EH (cell line): ENCODE data around the gene LEMD1.
"Not testable (repeated sequence)": the region's sequence is repeated elsewhere in the genome, so short reads cannot be mapped to it uniquely, and the experiment has no call there.

ENCODE experiments used
- DNase-seq: peaks from one replicate; pipeline ENCODE4 v3.0.0-alpha.2; 2015; ENCODE audit warnings: low read depth

LEMD1 gene

GRCh38 chr1:205379056-205379455, 42.8 kb downstream of the LEMD1 start:
- no peak for DNase-seq

GRCh38 chr1:205377355-205377754, 44.5 kb downstream of the LEMD1 start:
- no peak for DNase-seq

- DNase-seq: peak; percentile 33
These were observed 45.1 kb downstream of the LEMD1 start for GRCh38 chr1:205376739-205377138.

GRCh38 chr1:205375835-205376545, 45.9 kb downstream of the LEMD1 start:
- DNase-seq: peak; percentile 70

GRCh38 chr1:205374210-205375078, 47.4 kb downstream of the LEMD1 start:
- peak; percentile 65 for DNase-seq

GRCh38 chr1:205373798-205374175, 48.1 kb downstream of the LEMD1 start:
- DNase-seq: no peak

- DNase-seq: no peak
These were observed 48.6 kb downstream of the LEMD1 start for GRCh38 chr1:205373022-205373797.

- peak; percentile 66 for DNase-seq
These were observed 49.8 kb downstream of the LEMD1 start for GRCh38 chr1:205371871-205372660.

GRCh38 chr1:205370780-205371179, 51.1 kb downstream of the LEMD1 start:
- no peak for DNase-seq

GRCh38 chr1:205369701-205370123, 52.1 kb downstream of the LEMD1 start:
- no peak for DNase-seq

GRCh38 chr1:205368478-205368877, 53.4 kb downstream of the LEMD1 start:
- no peak for DNase-seq

GRCh38 chr1:205365945-205366463, 55.9 kb downstream of the LEMD1 start:
- no peak for DNase-seq

- not testable (repeated sequence) for DNase-seq
These were observed 56.8 kb downstream of the LEMD1 start for GRCh38 chr1:205365086-205365485.

- no peak for DNase-seq
These were observed 61.0 kb downstream of the LEMD1 start for GRCh38 chr1:205360891-205361290.

GRCh38 chr1:205359771-205360565, 61.9 kb downstream of the LEMD1 start:
- DNase-seq: no peak

- DNase-seq: no peak
These were observed 63.3 kb downstream of the LEMD1 start for GRCh38 chr1:205358579-205358978.

- DNase-seq: no peak
These were observed 64.3 kb downstream of the LEMD1 start for GRCh38 chr1:205357567-205357966.

GRCh38 chr1:205356440-205357139, 65.3 kb downstream of the LEMD1 start, which contains the start of gene KLHDC8A:
TSS of gene KLHDC8A (minus strand) at chr1:205356922. CDS start at chr1:205343604, 13,318 bp downstream.
- no peak for DNase-seq

GRCh38 chr1:205355075-205355453, 66.8 kb downstream of the LEMD1 start:
- DNase-seq: peak; percentile 36
